Left lung (tissue), 10 donors: ENCODE data around the gene TMEM43. TPM values are rescaled to one million over a fixed set of nuclear protein-coding genes. Genes with fewer than 3 reads are reported as not detected.
A peak's percentile ranks its signal among the peaks of the same experiment; 100 is the strongest.

Experiments used
- ATAC-seq: fragments of 200-7000 bp; cut with Tn5 transposase; one replicate; pipeline ENCODE4 v1.9.1; 2020; ENCODE audit warnings: moderate library complexity
- DNase-seq, 4 donors: peaks; one replicate each; pipeline ENCODE4 v3.0.0-alpha.2; 2013 to 2020
- H3K27ac ChIP-seq, 2 donors: fragments of 200-600 bp; sonication (generic) in 1 of 2; one replicate each; pipeline versions ENCODE4 v1.5.0 to v1.8.0; 2020 to 2021
- H3K27me3 ChIP-seq, 2 donors: fragments of 200-600 bp; sonication (generic) in 1 of 2; one replicate each; pipeline versions ENCODE4 v1.5.0 to v1.8.0; 2020 to 2021
- H3K36me3 ChIP-seq, 2 donors: fragments of 200-600 bp; sonication (generic) in 1 of 2; one replicate each; pipeline versions ENCODE4 v1.5.0 to v1.8.0; 2020 to 2021
- H3K4me1 ChIP-seq, 2 donors: fragments of 200-600 bp; one replicate each; pipeline ENCODE4 v1.8.0; 2021
- H3K4me3 ChIP-seq, 2 donors: fragments of 200-600 bp; sonication (generic) in 1 of 2; one replicate each; pipeline versions ENCODE4 v1.5.0 to v1.8.0; 2020 to 2021; ENCODE audit warnings: mild to moderate bottlenecking in 1 of 2
- H3K9me3 ChIP-seq, 2 donors: fragments of 200-600 bp; sonication (generic) in 1 of 2; one replicate each; pipeline versions ENCODE4 v1.5.0 to v1.8.0; 2020 to 2021
- intact Hi-C, 2 donors: fragments of 100-400 bp; cut with DNase I; formaldehyde crosslinking; loops; one replicate each; pipeline versions ENCODE4 v1.11.2 to v1.14.2; 2022
- polyA plus RNA-seq, 6 donors: library from polyadenylated mRNA; unstranded; fragments of 120-200 nt; gene quantifications; one replicate each; pipeline ENCODE4 v1.2.1, GENCODE V29; 2013; ENCODE audit not compliant: insufficient read length in 6 of 6
- total RNA-seq, 2 donors: library from RNA; stranded (reverse); fragmentation: NEBNext Ultra II Directional; extraction: Animal tissue kit (Norgen Biotek cat#: 25700); gene quantifications; one replicate each; pipeline ENCODE4 v1.2.1, GENCODE V29; 2021
- TF ChIP-seq, protein P1 (sequence below), 2 donors: fragments of 200-600 bp; sonication (generic) in 1 of 2; IDR thresholded peaks; one replicate each; pipeline versions ENCODE4 v1.5.0 to v1.8.0; 2021; ENCODE audit warnings: antibody characterized with exemption in 2 of 2
- donor health status: DM: no; HTN: yes; CAD: no.
- donor health status: DM: no; HTN: no; CAD: no.

The TMEM43 gene
- total and polyA plus RNA-seq, 8 donors: 62.2 to 104 (median 64.3) TPM

DNA sequence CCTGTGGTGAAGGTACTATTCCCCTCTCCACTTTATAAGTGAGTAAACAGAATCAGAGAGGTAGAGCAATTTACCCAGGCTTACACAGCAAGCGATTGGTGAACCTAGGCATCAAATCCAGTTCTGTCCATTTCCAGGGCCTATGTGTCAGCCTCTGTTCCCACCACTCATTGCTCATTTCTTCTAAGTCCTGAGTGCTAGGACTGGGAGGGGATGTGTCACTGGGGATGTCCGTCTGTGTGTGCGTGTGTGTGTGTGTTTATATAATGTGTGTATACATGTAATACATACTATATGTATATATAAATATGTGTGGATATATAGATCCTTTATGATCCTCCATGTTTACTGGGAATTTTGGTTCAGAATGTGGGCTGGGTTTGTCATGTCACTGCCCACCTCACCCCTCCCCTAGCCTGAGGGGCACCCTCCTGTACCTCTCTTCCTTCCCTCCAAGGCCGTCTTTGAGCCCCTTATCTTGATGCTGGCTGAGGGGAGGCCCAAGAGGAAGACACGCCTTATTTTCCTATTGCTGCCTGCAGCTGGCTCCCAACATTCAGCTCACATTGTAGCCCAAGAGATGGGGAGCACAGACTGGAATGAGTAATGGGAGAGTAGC is 2.1 kb downstream of the TMEM43 start:
- Histone ChIP-seq H3K4me1 (peaks cover 19 to 41% of the 10 kb centered on the region in 2 donors), H3K27ac (peak overlapping the region; percentile 94 to 97), H3K27me3 (no peaks in the 10 kb centered on the region), H3K36me3 (peaks cover 3 to 50% of the 10 kb centered on the region in 2 donors), H3K4me3 (peak overlapping the region in 1 of 2 donors; percentile 96), H3K9me3 (no peaks in the 10 kb centered on the region)
- ATAC-seq: no peak
- DNase-seq: no peak
- TF ChIP-seq, protein P1, sequence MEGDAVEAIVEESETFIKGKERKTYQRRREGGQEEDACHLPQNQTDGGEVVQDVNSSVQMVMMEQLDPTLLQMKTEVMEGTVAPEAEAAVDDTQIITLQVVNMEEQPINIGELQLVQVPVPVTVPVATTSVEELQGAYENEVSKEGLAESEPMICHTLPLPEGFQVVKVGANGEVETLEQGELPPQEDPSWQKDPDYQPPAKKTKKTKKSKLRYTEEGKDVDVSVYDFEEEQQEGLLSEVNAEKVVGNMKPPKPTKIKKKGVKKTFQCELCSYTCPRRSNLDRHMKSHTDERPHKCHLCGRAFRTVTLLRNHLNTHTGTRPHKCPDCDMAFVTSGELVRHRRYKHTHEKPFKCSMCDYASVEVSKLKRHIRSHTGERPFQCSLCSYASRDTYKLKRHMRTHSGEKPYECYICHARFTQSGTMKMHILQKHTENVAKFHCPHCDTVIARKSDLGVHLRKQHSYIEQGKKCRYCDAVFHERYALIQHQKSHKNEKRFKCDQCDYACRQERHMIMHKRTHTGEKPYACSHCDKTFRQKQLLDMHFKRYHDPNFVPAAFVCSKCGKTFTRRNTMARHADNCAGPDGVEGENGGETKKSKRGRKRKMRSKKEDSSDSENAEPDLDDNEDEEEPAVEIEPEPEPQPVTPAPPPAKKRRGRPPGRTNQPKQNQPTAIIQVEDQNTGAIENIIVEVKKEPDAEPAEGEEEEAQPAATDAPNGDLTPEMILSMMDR (IDR thresholded peaks at IDR 0.05): no peak
- intact Hi-C loops: no loop called here

DNA sequence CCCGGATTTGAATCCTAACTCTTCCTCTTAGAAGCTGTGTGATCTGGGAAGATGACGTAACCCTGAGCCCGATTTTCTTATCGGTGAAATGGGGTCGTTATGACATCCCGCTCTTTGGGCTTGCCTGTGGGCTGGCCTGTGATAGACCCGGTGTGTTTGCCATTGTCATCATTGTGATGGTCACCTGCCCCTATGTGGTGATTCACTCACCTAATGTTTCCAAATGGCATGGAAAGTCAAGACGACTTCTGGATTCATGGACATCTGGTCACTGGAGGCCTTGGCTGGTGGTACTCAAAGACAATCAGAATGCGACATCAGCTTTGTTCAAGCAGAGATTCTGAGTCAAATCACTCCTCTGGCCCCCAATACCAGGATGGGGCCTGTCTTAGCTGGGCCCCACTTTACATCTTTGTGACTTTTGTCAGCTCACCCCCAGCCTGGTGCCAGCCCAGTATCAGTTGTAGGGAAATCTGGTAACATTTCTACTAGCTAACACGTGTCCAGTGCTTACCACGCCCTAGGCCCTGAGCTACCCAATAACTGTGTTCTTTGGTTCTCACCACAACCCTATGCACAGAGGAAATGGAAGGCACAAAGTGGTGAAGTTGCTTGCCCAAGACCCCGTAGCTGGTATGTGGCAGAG is 2.8 kb downstream of the TMEM43 start:
- intact Hi-C loops: no loop called here
- TF ChIP-seq, protein P1 (IDR thresholded peaks at IDR 0.05): no peak
- Histone ChIP-seq H3K9me3 (no peaks in the 10 kb centered on the region), H3K4me3 (no peak overlapping the region), H3K27me3 (no peaks in the 10 kb centered on the region), H3K27ac (no peak overlapping the region), H3K36me3 (peaks cover 3 to 57% of the 10 kb centered on the region in 2 donors), H3K4me1 (peaks cover 19 to 41% of the 10 kb centered on the region in 2 donors)
- no peak for DNase-seq
- ATAC-seq: no peak

DNA sequence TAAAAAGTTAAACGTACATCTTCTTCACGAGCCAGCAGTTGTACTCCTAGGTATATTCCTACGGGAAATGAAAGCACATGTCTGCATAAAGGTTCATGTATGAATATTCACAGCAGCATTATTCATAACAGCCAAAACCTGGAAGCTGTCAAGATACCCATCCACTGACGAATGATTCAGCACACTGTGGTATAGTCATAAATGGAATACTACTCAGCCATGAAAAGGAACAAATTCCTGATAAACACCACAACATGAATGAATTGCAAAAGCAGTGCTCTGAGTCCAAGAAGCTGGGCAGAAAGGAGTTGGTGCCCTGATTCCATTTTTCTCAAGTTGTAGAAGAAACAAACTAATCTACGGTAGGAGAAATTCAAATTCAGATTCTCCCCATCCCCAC is 3.9 kb downstream of the TMEM43 start:
- H3K27me3 ChIP-seq: no peaks in the 10 kb centered on the region
- no peaks in the 10 kb centered on the region for H3K9me3 ChIP-seq
- peaks cover 5 to 67% of the 10 kb centered on the region in 2 donors for H3K36me3 ChIP-seq
- TF ChIP-seq, protein P1 (IDR thresholded peaks at IDR 0.05): no peak
- H3K4me1 ChIP-seq: peaks cover 11 to 30% of the 10 kb centered on the region in 2 donors
- ATAC-seq (no peak), DNase-seq (no peak)
- intact Hi-C loops: no loop called here
- no peak overlapping the region for H3K27ac ChIP-seq
- H3K4me3 ChIP-seq: no peak overlapping the region

DNA sequence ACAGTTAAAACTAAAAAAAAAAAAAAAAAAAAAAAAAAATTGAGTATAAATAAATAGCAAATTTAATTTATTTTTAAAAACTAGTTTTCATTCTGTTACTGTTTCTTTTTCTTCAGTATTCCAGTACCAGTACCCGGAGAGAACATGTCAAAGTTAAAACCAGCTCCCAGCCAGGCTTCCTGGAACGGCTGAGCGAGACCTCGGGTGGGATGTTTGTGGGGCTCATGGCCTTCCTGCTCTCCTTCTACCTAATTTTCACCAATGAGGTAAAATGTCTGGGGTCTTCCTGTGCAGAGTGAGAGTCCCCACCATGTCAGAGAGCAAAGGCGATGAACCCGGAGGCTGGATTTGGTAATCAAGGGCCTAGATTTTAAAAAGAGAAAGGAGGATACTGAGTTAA is 4.4 kb downstream of the TMEM43 start:
- intact Hi-C loops: no loop called here
- H3K27me3 ChIP-seq: no peaks in the 10 kb centered on the region
- H3K4me1 ChIP-seq: peaks cover 10 to 26% of the 10 kb centered on the region in 2 donors
- ATAC-seq (no peak), DNase-seq (no peak)
- no peaks in the 10 kb centered on the region for H3K9me3 ChIP-seq
- peaks cover 5 to 73% of the 10 kb centered on the region in 2 donors for H3K36me3 ChIP-seq
- no peak overlapping the region for H3K27ac ChIP-seq
- TF ChIP-seq, protein P1 (IDR thresholded peaks at IDR 0.05): no peak
- H3K4me3 ChIP-seq: no peak overlapping the region

DNA sequence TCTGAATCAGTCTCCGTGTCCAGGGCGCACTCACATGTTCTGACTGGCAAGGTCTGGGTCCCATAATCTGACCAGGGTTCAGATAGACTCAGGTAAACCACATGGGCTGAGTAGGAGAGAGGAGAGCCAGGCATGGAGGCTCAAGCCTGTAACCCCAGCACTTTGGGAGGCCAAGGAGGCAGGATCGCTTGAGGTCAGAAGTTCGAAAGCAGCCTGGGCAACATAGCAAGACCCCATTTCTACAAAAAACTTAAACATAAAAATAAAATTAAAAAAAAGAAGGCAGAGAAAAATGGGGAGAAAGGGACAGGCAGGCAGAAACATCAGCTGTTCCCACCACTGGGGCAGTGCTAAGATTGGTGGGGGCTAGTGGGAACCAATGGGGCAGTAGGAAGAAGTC is 5.4 kb downstream of the TMEM43 start:
- peaks cover 5 to 83% of the 10 kb centered on the region in 2 donors for H3K36me3 ChIP-seq
- ATAC-seq (no peak), DNase-seq (no peak)
- intact Hi-C loops: no loop called here
- peaks cover 10 to 26% of the 10 kb centered on the region in 2 donors for H3K4me1 ChIP-seq
- no peaks in the 10 kb centered on the region for H3K9me3 ChIP-seq
- TF ChIP-seq, protein P1 (IDR thresholded peaks at IDR 0.05): no peak
- H3K27ac ChIP-seq: no peak overlapping the region
- no peak overlapping the region for H3K4me3 ChIP-seq
- H3K27me3 ChIP-seq: no peaks in the 10 kb centered on the region
